AG04450 (cell line): ENCODE results near the gene HIPK2. TPM values are rescaled to one million over a fixed set of nuclear protein-coding genes. Genes with fewer than 3 reads are reported as not detected.

Experiments
- CTCF ChIA-PET: fragments of 300-600, 350-600 bp; formaldehyde crosslinking; extraction: SDS; loops from one replicate; lab custom pipeline; 2022; ENCODE audit warnings: antibody characterized with exemption, inconsistent platforms; lab: Charles Lee
- POLR2A ChIA-PET: fragments of 350-600 bp; formaldehyde crosslinking; extraction: SDS; loops from one replicate; lab custom pipeline; 2021; ENCODE audit warnings: antibody characterized with exemption, inconsistent platforms; lab: Yijun Ruan, JAX
- DNase-seq: peaks from one replicate; pipeline ENCODE4 v3.0.0-alpha.2; 2011; ENCODE audit warnings: low read depth, low spot score
- H3K27ac ChIP-seq: one replicate; pipeline ENCODE4 v1.5.1; 2012; ENCODE audit warnings: low read depth, low read length, control low read depth
- H3K27me3 ChIP-seq: one replicate; pipeline ENCODE4 v1.6.0; 2012; ENCODE audit warnings: low read length; ENCODE audit not compliant: control insufficient read depth, insufficient read depth
- H3K4me3 ChIP-seq: 2 replicates; pipeline ENCODE4 v1.5.1; 2011; ENCODE audit warnings: mild to moderate bottlenecking, low read depth, low read length, control low read depth
- H3K9me3 ChIP-seq: 2 replicates; pipeline ENCODE4 v1.5.1; 2012; ENCODE audit warnings: low read length; ENCODE audit not compliant: control insufficient read depth, insufficient read depth
- polyA plus RNA-seq: library from polyadenylated mRNA; depleted of rRNA; stranded (reverse); fragments of >200 nt; gene quantifications from 2 replicates; pipeline ENCODE4 v1.2.3, GENCODE V29; 2011
- TF ChIP-seq, protein P1 (sequence below): IDR thresholded peaks from 2 replicates; pipeline ENCODE4 v1.5.1; 2011; ENCODE audit warnings: low read depth, low read length, control low read depth, inconsistent platforms

The HIPK2 gene
- polyA plus RNA-seq, 1 experiment, result 61.4 TPM

DNA sequence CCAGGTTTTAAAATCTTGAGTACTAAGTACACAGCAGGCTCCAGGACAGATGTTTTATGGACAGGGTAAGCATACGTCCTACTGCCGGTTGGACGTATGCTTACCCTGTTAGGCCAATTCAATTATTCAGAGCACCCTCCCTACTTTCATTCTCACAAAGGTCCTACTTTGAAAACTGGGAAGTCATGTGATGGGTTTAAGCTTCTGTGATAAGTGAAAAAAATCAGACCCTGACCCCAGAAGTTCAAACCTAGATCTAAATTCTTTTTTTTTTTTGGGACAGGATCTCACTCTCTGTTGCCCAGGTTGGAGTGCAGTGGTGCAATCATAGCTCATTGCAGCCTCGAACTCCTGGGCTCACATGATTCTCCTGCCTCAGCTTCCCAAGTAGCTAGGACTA is 55.2 kb downstream of the HIPK2 start:
- no peak for DNase-seq
- Histone ChIP-seq H3K4me3 (no peak overlapping the region), H3K27ac (no peak overlapping the region), H3K27me3 (no peaks in the 10 kb centered on the region), H3K9me3 (no peaks in the 10 kb centered on the region)
- TF ChIP-seq, protein P1, sequence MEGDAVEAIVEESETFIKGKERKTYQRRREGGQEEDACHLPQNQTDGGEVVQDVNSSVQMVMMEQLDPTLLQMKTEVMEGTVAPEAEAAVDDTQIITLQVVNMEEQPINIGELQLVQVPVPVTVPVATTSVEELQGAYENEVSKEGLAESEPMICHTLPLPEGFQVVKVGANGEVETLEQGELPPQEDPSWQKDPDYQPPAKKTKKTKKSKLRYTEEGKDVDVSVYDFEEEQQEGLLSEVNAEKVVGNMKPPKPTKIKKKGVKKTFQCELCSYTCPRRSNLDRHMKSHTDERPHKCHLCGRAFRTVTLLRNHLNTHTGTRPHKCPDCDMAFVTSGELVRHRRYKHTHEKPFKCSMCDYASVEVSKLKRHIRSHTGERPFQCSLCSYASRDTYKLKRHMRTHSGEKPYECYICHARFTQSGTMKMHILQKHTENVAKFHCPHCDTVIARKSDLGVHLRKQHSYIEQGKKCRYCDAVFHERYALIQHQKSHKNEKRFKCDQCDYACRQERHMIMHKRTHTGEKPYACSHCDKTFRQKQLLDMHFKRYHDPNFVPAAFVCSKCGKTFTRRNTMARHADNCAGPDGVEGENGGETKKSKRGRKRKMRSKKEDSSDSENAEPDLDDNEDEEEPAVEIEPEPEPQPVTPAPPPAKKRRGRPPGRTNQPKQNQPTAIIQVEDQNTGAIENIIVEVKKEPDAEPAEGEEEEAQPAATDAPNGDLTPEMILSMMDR, result no peak
- POLR2A ChIA-PET, result interaction anchor here (1.0 kb wide), 1 partner anchor 16 kb away, joined by 3 read pairs; no protein-coding TSS in a partner anchor
- CTCF ChIA-PET, result no interaction called here

DNA sequence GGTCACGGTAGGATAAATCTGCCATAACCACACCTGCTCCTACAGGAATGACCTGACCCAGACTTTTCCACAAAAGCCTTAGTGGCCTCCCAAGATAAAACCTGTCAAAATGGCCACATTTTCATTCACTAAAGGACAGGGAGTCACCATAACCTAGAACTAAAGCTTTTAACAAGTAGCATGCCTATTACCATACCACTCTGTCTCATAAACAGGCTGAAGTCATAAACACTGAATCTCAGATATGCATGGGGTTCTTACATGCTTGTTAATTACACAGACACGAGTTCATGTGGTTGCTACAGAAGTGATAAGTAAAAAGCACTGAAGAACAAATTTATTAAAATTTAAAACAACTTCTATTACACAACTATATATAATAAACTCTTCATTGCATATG is 56.0 kb downstream of the HIPK2 start:
- no peak for DNase-seq
- TF ChIP-seq, protein P1, result no peak
- H3K4me3 ChIP-seq, result no peak overlapping the region
- H3K27ac ChIP-seq, result no peak overlapping the region
- POLR2A ChIA-PET, result interaction anchor here (0.6 kb wide), 1 partner anchor 294 kb away, joined by 3 read pairs; no protein-coding TSS in a partner anchor
- CTCF ChIA-PET, result no interaction called here
- no peaks in the 10 kb centered on the region for H3K27me3 ChIP-seq
- H3K9me3 ChIP-seq, result no peaks in the 10 kb centered on the region

DNA sequence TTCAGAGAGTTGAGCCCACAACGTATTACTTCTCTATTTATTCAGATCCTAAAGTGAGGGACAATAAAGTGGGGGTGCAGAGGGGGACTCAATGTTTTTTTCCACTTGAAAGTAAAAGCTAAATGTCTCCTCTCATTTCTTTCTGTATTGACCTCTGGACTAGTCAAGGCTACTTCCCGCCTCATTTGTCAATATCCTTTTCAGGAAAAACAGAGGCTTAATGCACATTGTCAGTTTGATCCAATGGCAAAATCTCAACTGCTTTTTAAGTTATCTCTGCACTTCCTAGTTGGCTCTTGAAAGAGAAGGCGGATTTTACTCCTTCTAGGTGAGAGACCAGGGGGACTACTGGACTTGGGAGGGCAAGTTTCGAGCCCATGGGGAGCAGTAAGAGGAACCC is 56.4 kb downstream of the HIPK2 start:
- Histone ChIP-seq H3K27me3 (no peaks in the 10 kb centered on the region), H3K9me3 (no peaks in the 10 kb centered on the region), H3K27ac (no peak overlapping the region), H3K4me3 (no peak overlapping the region)
- TF ChIP-seq, protein P1, result no peak
- ChIA-PET POLR2A (interaction anchor here (0.6 kb wide), 1 partner anchor 294 kb away, joined by 3 read pairs; no protein-coding TSS in a partner anchor), CTCF (no interaction called here)
- no peak for DNase-seq

DNA sequence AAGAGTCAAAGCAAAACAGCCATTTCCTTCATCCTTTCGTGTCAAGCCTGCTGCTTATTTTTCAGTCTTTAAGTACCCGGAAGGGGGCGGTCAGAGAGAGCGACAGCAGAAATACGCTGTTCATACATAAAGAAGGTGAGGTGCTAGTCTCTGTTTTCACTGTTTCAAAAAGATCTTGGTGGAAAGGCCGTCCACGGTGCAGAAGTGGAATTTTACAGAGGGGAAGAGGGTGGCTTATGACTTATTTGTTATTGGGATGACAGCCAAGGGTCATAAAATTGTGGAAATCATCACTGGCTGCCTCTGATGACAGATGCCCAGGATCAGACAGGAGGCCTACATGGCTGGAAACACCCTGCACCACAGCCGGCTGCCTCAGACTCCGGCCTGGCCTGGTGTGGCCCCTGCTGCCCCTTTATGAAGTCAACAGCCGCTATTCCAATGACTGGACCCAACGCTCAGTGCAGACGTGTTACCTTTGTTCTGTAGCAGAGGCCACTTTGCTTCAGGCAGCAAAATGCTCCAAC is 57.0 kb downstream of the HIPK2 start:
- Histone ChIP-seq H3K4me3 (no peak overlapping the region), H3K9me3 (no peaks in the 10 kb centered on the region), H3K27ac (no peak overlapping the region), H3K27me3 (no peaks in the 10 kb centered on the region)
- no peak for DNase-seq
- ChIA-PET CTCF (interaction anchor here (0.5 kb wide), 1 partner anchor 54 kb away, joined by 3 read pairs; no protein-coding TSS in a partner anchor), POLR2A (no interaction called here)
- TF ChIP-seq, protein P1, result no peak

DNA sequence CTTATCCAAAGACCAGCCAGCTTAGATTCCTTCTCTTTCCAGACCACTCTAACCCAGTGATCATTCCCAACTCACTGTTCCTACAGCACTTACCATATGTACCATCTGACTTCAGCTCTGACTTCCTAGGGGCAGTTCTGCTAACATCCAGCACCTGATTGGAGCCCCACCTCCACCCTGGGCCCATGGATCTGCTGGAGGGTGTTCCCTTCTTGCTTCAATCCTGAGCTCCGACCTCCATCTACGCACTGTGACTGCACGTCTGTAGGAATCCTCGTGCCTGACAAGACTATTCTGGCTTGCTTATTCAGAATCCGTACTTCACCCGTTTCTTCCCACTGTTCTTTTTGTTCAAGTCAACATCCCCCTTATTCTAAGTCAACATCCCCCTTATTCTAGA is 57.6 kb downstream of the HIPK2 start:
- H3K27ac ChIP-seq, result no peak overlapping the region
- POLR2A ChIA-PET, result no interaction called here
- TF ChIP-seq, protein P1, result no peak
- H3K4me3 ChIP-seq, result no peak overlapping the region
- no peak for DNase-seq
- CTCF ChIA-PET, result interaction anchor here (0.5 kb wide), 1 partner anchor 54 kb away, joined by 3 read pairs; no protein-coding TSS in a partner anchor
- H3K27me3 ChIP-seq, result no peaks in the 10 kb centered on the region
- H3K9me3 ChIP-seq, result no peaks in the 10 kb centered on the region
